Nephron (organoid): Measurements from ENCODE around the gene SLC29A3.
A peak's percentile ranks its signal among the peaks of the same experiment; 100 is the strongest.

Experiments used
- H3K27ac Mint-ChIP-seq, 3 experiments: 2 replicates each; pipeline ENCODE4 v1.8.0; 2020; ENCODE audit warnings: mixed read lengths in 3 of 3, mild to moderate bottlenecking in 2 of 3, moderate library complexity in 1 of 3
- H3K27me3 Mint-ChIP-seq: 2 replicates; pipeline ENCODE4 v1.8.0; 2021; ENCODE audit warnings: low read depth, mild to moderate bottlenecking, moderate library complexity, mixed read lengths
- H3K36me3 Mint-ChIP-seq: 2 replicates; pipeline ENCODE4 v1.8.0; 2020; ENCODE audit warnings: low read depth, mixed read lengths
- H3K4me1 Mint-ChIP-seq: 2 replicates; pipeline ENCODE4 v1.8.0; 2020; ENCODE audit warnings: mixed read lengths
- H3K4me3 Mint-ChIP-seq, 3 experiments: 2 replicates each; pipeline ENCODE4 v1.8.0; 2020; ENCODE audit warnings: mild to moderate bottlenecking in 3 of 3, mixed read lengths in 3 of 3, moderate library complexity in 2 of 3
- H3K9me3 Mint-ChIP-seq: 2 replicates; pipeline ENCODE4 v1.8.0; 2020; ENCODE audit warnings: mixed read lengths
- TF ChIP-seq, protein P1 (sequence below), 3 experiments: fragments of 200-600 bp; sonication (generic); IDR thresholded peaks; one replicate each; pipeline ENCODE4 v1.5.0; 2021; ENCODE audit warnings: antibody characterized with exemption in 3 of 3; ENCODE audit not compliant: unreplicated experiment in 3 of 3

The SLC29A3 gene

DNA sequence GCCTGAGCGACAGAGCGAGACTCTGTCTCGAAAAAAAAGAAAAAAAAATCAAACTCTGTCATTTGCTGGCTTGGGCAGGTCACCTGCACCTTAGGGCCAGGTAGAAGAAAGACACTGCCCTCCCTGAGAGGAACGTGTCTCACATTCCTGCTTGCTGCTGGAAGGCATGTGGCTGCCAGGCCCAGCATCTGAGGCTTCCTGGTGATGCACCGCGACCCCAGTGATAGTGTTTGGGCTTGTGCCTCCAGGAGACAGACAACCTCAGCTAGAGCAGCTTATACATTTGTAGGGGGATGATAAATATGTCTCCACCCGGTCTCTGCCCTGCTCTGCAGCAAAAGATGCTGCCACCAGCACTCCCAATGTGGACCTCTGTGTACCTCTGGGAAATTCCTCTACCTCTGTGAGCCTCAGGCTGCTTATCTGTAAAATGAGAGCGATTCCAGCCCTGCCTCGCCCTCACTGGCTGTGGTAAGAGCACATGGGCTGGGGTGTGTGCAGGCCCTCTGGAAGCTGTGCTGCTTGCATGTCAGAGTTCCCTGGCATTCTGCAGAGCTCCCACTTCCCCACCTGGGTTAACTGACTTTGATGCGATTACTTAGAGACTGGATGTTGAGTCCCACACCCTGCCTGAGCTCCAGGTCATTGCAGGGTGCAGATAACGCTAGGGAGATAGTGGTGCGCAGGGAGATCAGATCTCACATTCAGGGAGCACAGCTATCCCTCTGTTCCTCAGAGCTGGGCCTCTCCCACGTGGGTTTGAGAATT, 19.9 kb downstream of the SLC29A3 start:
- H3K27me3 Mint-ChIP-seq: peaks cover 12% of the 10 kb centered on the region
- H3K4me3 Mint-ChIP-seq: no peak overlapping the region
- TF ChIP-seq, protein P1, sequence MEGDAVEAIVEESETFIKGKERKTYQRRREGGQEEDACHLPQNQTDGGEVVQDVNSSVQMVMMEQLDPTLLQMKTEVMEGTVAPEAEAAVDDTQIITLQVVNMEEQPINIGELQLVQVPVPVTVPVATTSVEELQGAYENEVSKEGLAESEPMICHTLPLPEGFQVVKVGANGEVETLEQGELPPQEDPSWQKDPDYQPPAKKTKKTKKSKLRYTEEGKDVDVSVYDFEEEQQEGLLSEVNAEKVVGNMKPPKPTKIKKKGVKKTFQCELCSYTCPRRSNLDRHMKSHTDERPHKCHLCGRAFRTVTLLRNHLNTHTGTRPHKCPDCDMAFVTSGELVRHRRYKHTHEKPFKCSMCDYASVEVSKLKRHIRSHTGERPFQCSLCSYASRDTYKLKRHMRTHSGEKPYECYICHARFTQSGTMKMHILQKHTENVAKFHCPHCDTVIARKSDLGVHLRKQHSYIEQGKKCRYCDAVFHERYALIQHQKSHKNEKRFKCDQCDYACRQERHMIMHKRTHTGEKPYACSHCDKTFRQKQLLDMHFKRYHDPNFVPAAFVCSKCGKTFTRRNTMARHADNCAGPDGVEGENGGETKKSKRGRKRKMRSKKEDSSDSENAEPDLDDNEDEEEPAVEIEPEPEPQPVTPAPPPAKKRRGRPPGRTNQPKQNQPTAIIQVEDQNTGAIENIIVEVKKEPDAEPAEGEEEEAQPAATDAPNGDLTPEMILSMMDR (IDR thresholded peaks at IDR 0.05; ENCODE audit: unreplicated experiment in 3 of 3): no peak
- H3K36me3 Mint-ChIP-seq: no peaks in the 10 kb centered on the region
- peaks cover 36% of the 10 kb centered on the region for H3K4me1 Mint-ChIP-seq
- peak overlapping the region in 1 of 3 experiments; percentile 16 for H3K27ac Mint-ChIP-seq
- no peaks in the 10 kb centered on the region for H3K9me3 Mint-ChIP-seq

DNA sequence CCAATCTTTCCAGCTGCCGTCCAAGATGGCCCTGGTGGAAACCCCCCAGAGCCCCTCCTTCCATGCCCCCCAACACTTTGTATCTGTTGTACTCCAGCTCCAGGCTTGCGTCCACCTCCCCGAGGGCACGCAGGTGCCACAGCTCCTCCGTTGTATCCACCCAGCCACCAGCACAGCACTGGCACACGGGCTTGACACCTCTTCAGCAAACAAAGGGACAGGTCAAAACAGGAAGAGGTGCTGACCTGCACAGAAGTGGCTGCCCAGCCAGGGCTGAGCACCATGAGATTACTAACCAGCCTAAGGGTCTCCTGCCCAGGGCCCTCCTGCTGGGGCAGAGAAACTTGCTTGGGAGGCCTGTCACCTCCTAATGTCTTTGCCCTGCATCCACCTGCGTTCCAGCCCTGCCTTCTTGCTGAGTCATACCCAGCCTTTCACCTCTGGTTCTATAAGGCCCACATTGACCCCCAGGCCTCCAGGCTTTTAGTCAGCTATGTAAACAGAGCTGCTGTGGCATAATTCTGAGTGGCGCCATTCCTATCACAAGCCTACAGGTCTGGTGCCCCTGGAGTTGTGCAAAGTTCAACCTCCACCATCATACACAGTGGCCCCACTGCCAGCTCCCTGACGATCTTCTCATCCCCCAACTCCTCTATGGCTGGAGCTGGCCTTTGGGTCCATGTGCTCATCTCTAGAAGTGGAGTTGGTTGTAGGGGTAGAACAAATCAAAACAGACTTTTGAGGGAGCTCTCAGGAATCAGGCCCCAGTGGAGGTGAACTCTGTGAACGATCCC, 20.9 kb downstream of the SLC29A3 start:
- H3K4me3 Mint-ChIP-seq: no peak overlapping the region
- peaks cover 12% of the 10 kb centered on the region for H3K27me3 Mint-ChIP-seq
- H3K36me3 Mint-ChIP-seq: no peaks in the 10 kb centered on the region
- no peaks in the 10 kb centered on the region for H3K9me3 Mint-ChIP-seq
- peak overlapping the region in 1 of 3 experiments; percentile 2 for H3K27ac Mint-ChIP-seq
- TF ChIP-seq, protein P1 (IDR thresholded peaks at IDR 0.05; ENCODE audit: unreplicated experiment in 3 of 3): no peak
- peaks cover 40% of the 10 kb centered on the region for H3K4me1 Mint-ChIP-seq

DNA sequence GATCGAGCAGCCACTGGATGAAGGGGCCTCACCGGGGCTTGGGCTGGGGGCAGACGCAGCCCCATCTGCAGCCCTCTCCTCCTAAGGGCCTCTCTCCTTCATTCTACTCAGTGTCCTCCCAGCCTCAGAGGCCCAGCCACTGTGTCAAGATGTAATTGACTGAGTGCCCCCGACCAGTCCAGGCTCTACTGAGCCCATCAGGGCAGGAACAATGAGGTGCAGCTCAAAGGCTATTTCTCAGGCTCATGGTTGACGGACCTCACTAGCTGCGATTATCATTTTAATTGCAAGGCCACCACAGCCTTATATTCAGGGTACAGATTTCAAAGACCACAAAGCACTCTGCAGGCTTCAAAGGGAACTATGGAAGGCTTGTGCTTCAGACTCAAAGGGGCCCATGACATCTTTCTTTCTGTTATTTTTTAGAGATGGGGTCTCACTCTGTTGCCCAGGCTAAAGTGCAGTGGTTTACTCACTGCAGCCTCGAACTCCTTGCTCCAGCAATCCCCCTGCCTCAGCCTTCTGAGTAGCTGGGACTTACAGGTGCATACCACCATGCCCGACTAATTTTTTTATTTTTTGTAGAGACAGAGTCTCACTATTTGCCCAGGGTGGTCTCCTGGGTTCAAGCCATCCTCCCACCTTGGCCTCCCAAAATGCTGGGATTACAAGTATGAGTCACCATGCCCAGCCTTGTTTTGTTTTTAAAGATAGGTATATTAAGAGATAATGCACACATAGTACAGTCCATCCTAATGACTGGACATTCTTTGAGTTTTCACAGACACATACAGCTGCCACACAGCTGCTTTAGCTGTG, 23.7 kb downstream of the SLC29A3 start:
- TF ChIP-seq, protein P1 (IDR thresholded peaks at IDR 0.05; ENCODE audit: unreplicated experiment in 3 of 3): no peak
- no peaks in the 10 kb centered on the region for H3K9me3 Mint-ChIP-seq
- no peaks in the 10 kb centered on the region for H3K27me3 Mint-ChIP-seq
- no peak overlapping the region for H3K4me3 Mint-ChIP-seq
- peaks cover 45% of the 10 kb centered on the region for H3K4me1 Mint-ChIP-seq
- no peaks in the 10 kb centered on the region for H3K36me3 Mint-ChIP-seq
- H3K27ac Mint-ChIP-seq: peak overlapping the region; percentile 54 to 63 (median 61)

DNA sequence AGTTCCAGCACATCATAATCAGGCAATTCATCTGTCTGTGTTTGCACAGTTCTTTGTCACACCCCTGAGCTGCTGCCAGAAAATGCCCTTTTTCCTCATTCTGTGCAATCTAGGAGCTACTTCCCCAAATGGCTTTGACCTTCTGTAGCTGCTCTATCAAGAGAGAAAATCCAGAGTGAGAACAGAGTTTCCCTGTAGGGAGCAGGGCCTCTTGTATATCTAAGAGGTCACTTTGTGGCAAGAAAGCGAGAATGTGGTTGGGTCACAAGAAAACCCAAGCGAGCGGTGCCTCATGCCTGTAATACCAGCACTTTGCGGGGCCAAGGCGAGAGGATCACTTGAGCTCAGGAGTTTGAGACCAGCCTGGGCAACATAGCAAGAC, 24.3 kb downstream of the SLC29A3 start:
- TF ChIP-seq, protein P1 (IDR thresholded peaks at IDR 0.05; ENCODE audit: unreplicated experiment in 3 of 3): no peak
- Mint-ChIP-seq H3K27me3 (no peaks in the 10 kb centered on the region), H3K36me3 (no peaks in the 10 kb centered on the region), H3K4me1 (peaks cover 51% of the 10 kb centered on the region), H3K4me3 (no peak overlapping the region), H3K27ac (peak overlapping the region in 2 of 3 experiments; percentile 54 to 61), H3K9me3 (no peaks in the 10 kb centered on the region)

DNA sequence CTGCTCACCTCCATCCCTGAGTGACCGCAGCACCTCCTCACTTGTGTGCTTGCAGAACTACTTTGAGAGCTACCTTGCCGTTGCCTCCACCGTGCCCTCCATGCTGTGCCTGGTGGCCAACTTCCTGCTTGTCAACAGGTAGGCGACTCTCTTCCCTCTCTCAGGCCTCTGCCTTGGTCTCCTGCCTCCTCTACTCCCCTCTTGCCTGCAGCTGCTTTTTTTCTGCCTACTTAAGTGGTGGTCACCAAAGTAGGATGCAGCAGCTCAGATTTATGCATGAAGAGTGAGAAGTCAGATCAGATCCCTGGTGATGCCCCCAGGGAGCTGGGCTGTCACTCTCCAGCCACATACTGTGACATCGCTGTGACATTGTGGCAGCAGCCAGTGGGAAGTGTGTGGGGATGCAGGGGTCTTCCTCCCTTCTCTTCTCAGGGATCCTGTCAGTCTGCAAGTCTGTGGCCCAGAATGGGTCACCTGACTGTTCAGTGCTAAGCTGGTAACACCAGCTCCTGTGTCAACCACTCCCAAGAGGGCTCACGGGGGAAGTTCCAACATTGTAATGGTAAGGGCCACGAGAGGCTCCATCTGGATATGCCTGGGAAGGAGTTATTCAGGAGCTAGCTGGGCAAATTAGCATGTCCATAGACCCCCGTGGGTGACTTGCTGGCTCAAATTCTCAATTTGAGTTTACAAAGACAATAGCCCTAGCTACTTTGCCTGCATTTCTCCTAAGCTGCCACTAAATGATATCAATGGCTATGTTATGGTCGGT, 25.3 kb downstream of the SLC29A3 start:
- peaks cover 51% of the 10 kb centered on the region for H3K4me1 Mint-ChIP-seq
- H3K9me3 Mint-ChIP-seq: no peaks in the 10 kb centered on the region
- H3K36me3 Mint-ChIP-seq: no peaks in the 10 kb centered on the region
- peak overlapping the region in 1 of 3 experiments; percentile 0 for H3K4me3 Mint-ChIP-seq
- TF ChIP-seq, protein P1 (IDR thresholded peaks at IDR 0.05; ENCODE audit: unreplicated experiment in 3 of 3): no peak
- peak overlapping the region; percentile 72 to 93 (median 91) for H3K27ac Mint-ChIP-seq
- H3K27me3 Mint-ChIP-seq: no peaks in the 10 kb centered on the region
